Measurements from ENCODE around the gene MGAT4C. TPM values are rescaled to one million over a fixed set of nuclear protein-coding genes. Genes with fewer than 3 reads are reported as not detected.

Gene MGAT4C
- total and polyA plus RNA-seq, 2 donors (not counting 3 experiments of a cell fraction or from before 2014, with no cell fraction given) = not detected

GRCh38 chr12:86186449-86186848, 69.7 kb downstream of the MGAT4C start:
- Histone ChIP-seq H3K9me1 (replicated peaks; ENCODE audit: control insufficient read depth, extremely low read depth, insufficient read depth, low read length) (no peaks in the 10 kb centered on the region), H3K9me3 (replicated peaks; ENCODE audit: control insufficient read depth, insufficient read depth, low read length) (no peaks in the 10 kb centered on the region), H3K9ac (replicated peaks; ENCODE audit: extremely low read depth, insufficient read depth, low read length) (no peak overlapping the region), H3K4me3 (replicated peaks in 1 of 3; ENCODE audit: insufficient read depth in 1 of 3, low read depth in 1 of 3, low read length in 3 of 3) (no peak overlapping the region), H3K27me3 (ENCODE audit: control insufficient read depth in 2 of 2, insufficient read depth in 2 of 2, low read length in 2 of 2) (no peaks in the 10 kb centered on the region), H3K4me2 (ENCODE audit: insufficient read depth, low read length) (no peak overlapping the region), H3K36me3 (ENCODE audit: control insufficient read depth in 2 of 2, extremely low read depth in 1 of 2, insufficient read depth in 2 of 2, low read length in 2 of 2) (no peaks in the 10 kb centered on the region), H3K79me2 (ENCODE audit: control insufficient read depth, insufficient read depth, low read length) (no peaks in the 10 kb centered on the region), H4K20me1 (replicated peaks; ENCODE audit: control insufficient read depth, extremely low read depth, insufficient read depth, low read length) (no peaks in the 10 kb centered on the region), H2AFZ (ENCODE audit: low read depth, low read length) (peak overlapping the region; percentile 34), H3K27ac (ENCODE audit: insufficient read depth, low read depth, low read length) (no peak overlapping the region), H3K4me1 (ENCODE audit: control insufficient read depth, extremely low read depth, insufficient read depth, low read length) (no peaks in the 10 kb centered on the region)
- CTCF ChIA-PET = interaction anchor here (1.0 kb wide), 1 partner anchor 19 kb away, joined by 3 read pairs; no protein-coding TSS in a partner anchor
- intact Hi-C loops (cut with micrococcal nuclease) (no loop called here), dilution Hi-C loops (cut with MboI; ENCODE audit: extremely low pct_ligation_motif_present, low sequenced_read_pairs) (no loop called here)
- BruUV-seq (replicated peaks) = no TSS peak
- TF ChIP-seq POLR2AphosphoS5 (IDR thresholded peaks at IDR 0.05; ENCODE audit: insufficient read depth, low read depth, low read length) (no peak), FOS (IDR thresholded peaks at IDR 0.05; ENCODE audit: borderline replicate concordance, insufficient read depth, low read length) (no peak), CTCF (IDR thresholded peaks at IDR 0.05; ENCODE audit: extremely low read depth in 1 of 2, insufficient read depth in 1 of 2, low read depth in 1 of 2, low read length in 2 of 2) (no peak), MAX (IDR thresholded peaks at IDR 0.05; ENCODE audit: insufficient read depth, insufficient read length) (no peak), POLR2A (IDR thresholded peaks at IDR 0.05; ENCODE audit: low read depth, low read length) (no peak), JUN (IDR thresholded peaks at IDR 0.05; ENCODE audit: borderline replicate concordance, insufficient read depth, insufficient read length, low read depth) (no peak), EZH2 (IDR thresholded peaks at IDR 0.05; ENCODE audit: borderline replicate concordance, low read depth, low read length, severe bottlenecking) (no peak)
- DNase-seq (ENCODE audit: low read depth, low spot score) (no peak), FAIRE-seq (no peak)
- POLR2A ChIA-PET = no interaction called here

Measured in endothelial cell of umbilical vein (primary cell).